Mesendoderm (in vitro differentiated cells): ENCODE measurements around the gene SERINC3.

Experiments used
- DNase-seq: peaks from one replicate; pipeline ENCODE4 v3.0.0; 2013
- H2AK5ac ChIP-seq: 2 replicates; pipeline ENCODE4 v1.6.1; 2013; ENCODE audit warnings: low read length, inconsistent platforms
- H2BK120ac ChIP-seq: 2 replicates; pipeline ENCODE4 v1.6.1; 2013; ENCODE audit warnings: low read depth, mild to moderate bottlenecking, low read length, moderate library complexity, mixed read lengths
- H2BK15ac ChIP-seq: replicated peaks from 2 replicates; pipeline ENCODE4 v1.6.1; 2013; ENCODE audit warnings: low read depth, mild to moderate bottlenecking, moderate library complexity
- H2BK5ac ChIP-seq: 2 replicates; pipeline ENCODE4 v1.6.1; 2013; ENCODE audit warnings: low read length, inconsistent platforms
- H3K18ac ChIP-seq: 2 replicates; pipeline ENCODE4 v1.6.1; 2013; ENCODE audit warnings: mild to moderate bottlenecking, low read length, mixed read lengths
- H3K23ac ChIP-seq: one replicate; pipeline ENCODE4 v1.6.1; 2013; ENCODE audit warnings: low read length
- H3K27ac ChIP-seq: 2 replicates; pipeline ENCODE4 v1.5.1; 2013; ENCODE audit warnings: low read depth, mild to moderate bottlenecking, inconsistent platforms, low read length, moderate library complexity
- H3K27me3 ChIP-seq: 2 replicates; pipeline ENCODE4 v1.6.1; 2013; ENCODE audit warnings: low read length, control low read depth, mild to moderate bottlenecking, inconsistent platforms; ENCODE audit not compliant: insufficient read depth, poor library complexity
- H3K36me3 ChIP-seq: 2 replicates; pipeline ENCODE4 v1.6.1; 2013; ENCODE audit warnings: low read length, inconsistent platforms; ENCODE audit not compliant: control insufficient read depth, insufficient read depth
- H3K4ac ChIP-seq: one replicate; pipeline ENCODE4 v1.6.1; 2013; ENCODE audit warnings: low read depth, mild to moderate bottlenecking, low read length, moderate library complexity
- H3K4me1 ChIP-seq: 2 replicates; pipeline ENCODE4 v1.6.1; 2013; ENCODE audit warnings: low read depth, low read length, inconsistent platforms; ENCODE audit not compliant: control insufficient read depth
- H3K4me2 ChIP-seq: 2 replicates; pipeline ENCODE4 v1.6.1; 2013; ENCODE audit warnings: low read length
- H3K4me3 ChIP-seq: 2 replicates; pipeline ENCODE4 v1.5.1; 2013; ENCODE audit warnings: mild to moderate bottlenecking, low read length
- H3K56ac ChIP-seq: one replicate; pipeline ENCODE4 v1.6.1; 2013; ENCODE audit warnings: low read length
- H3K79me1 ChIP-seq: 2 replicates; pipeline ENCODE4 v1.6.1; 2013; ENCODE audit warnings: low read length, inconsistent platforms
- H3K79me2 ChIP-seq: 2 replicates; pipeline ENCODE4 v1.6.1; 2013; ENCODE audit warnings: mild to moderate bottlenecking, low read length; ENCODE audit not compliant: control insufficient read depth, insufficient read depth
- H3K9ac ChIP-seq: 2 replicates; pipeline ENCODE4 v1.6.1; 2013; ENCODE audit warnings: low read length, inconsistent platforms
- H4K5ac ChIP-seq: one replicate; pipeline ENCODE4 v1.6.1; 2013; ENCODE audit warnings: low read length
- H4K8ac ChIP-seq: one replicate; pipeline ENCODE4 v1.6.1; 2013; ENCODE audit warnings: low read depth, mild to moderate bottlenecking, control low read depth, low read length, moderate library complexity
- WGBS: extraction: QIAGEN DNeasy Blood & Tissue Kit; methylation state at CpG from one replicate; pipeline ENCODE4 v1.1.7; 2013; ENCODE audit warnings: low lambda C conversion rate, missing lambda C conversion rate; ENCODE audit not compliant: insufficient coverage; ENCODE audit errors: extremely low coverage; 5-methylcytosine and 5-hydroxymethylcytosine counted together

Gene SERINC3

DNA sequence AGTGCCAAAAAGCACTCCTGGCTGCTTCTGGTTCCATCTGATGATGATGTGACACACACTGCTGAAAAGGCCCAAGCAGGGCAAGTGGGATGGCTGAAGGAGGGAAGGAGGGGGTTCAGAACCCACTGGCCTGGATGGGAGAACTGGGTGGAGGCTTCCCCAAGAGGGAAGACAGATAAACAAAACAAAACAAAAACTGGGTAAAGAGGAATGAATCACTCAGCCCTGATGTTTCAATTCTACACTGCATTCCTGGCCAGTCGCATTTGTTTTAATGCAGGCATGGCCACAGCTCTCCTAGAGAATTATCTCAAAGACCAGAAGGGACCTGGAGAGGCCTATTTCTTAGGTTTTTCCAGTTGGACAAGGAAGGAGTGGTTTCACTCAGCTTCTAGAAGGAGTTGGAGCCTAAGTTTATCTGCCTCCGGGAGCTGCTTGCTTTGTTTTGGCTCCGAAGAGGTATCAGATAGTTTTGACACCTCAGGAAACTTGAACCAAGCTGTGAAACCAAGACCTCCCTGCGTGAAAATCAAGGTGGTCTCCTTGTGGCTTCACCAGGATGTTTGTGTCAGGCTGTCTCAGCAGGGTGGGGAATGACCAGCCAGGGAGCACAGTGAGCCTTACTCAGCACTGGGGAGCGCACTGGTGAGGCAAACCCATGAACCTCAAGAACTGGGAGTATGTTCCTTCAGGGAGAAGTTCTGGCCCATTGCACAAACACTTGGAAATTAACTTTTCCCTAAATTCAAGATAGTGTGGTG lies 30.1 kb downstream of the SERINC3 start:
- H4K5ac ChIP-seq: no peak overlapping the region
- WGBS: no CpG with 5 or more reads among the region's 5 CpGs
- H2BK120ac ChIP-seq: no peak overlapping the region
- no peak overlapping the region for H2BK15ac ChIP-seq
- H3K9ac ChIP-seq: peak overlapping the region; percentile 14
- no peaks in the 10 kb centered on the region for H3K79me2 ChIP-seq
- no peaks in the 10 kb centered on the region for H3K79me1 ChIP-seq
- H3K27ac ChIP-seq: no peak overlapping the region
- peak; percentile 76 for DNase-seq
- H3K36me3 ChIP-seq: peaks cover 18% of the 10 kb centered on the region
- no peak overlapping the region for H2BK5ac ChIP-seq
- no peak overlapping the region for H3K18ac ChIP-seq
- H3K56ac ChIP-seq: peak overlapping the region; percentile 58
- no peaks in the 10 kb centered on the region for H3K27me3 ChIP-seq
- no peak overlapping the region for H2AK5ac ChIP-seq
- H3K23ac ChIP-seq: no peak overlapping the region
- H3K4ac ChIP-seq: no peak overlapping the region
- no peak overlapping the region for H4K8ac ChIP-seq
- H3K4me2 ChIP-seq: no peak overlapping the region
- H3K4me1 ChIP-seq: peaks cover 4% of the 10 kb centered on the region
- H3K4me3 ChIP-seq: no peak overlapping the region

DNA sequence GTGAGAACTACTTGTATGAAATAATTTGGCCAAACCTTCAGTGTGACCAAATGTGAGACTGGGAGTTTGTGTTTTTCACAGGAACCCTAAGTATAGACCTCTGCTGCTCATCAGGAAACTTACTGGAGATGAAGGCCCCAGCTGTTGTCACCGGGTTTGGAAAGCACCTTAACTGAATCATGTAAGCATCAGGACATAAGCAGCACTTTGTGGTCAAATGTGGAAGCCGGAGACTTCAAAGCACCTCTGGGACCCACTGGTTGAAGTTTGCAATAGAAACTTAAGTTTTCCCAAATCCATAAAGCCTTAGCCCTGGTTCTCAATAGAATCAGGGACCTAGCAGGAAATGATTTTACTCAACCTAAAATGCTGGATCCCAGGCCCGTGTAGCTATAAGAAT lies 31.9 kb downstream of the SERINC3 start:
- no peaks in the 10 kb centered on the region for H3K79me1 ChIP-seq
- no peak for DNase-seq
- no peak overlapping the region for H3K23ac ChIP-seq
- peaks cover 15% of the 10 kb centered on the region for H3K36me3 ChIP-seq
- no peak overlapping the region for H3K27ac ChIP-seq
- H2AK5ac ChIP-seq: no peak overlapping the region
- H3K4me3 ChIP-seq: no peak overlapping the region
- no peak overlapping the region for H3K4me2 ChIP-seq
- H3K4ac ChIP-seq: no peak overlapping the region
- no peaks in the 10 kb centered on the region for H3K27me3 ChIP-seq
- H2BK120ac ChIP-seq: no peak overlapping the region
- H3K9ac ChIP-seq: no peak overlapping the region
- H2BK5ac ChIP-seq: no peak overlapping the region
- peaks cover 4% of the 10 kb centered on the region for H3K4me1 ChIP-seq
- no peak overlapping the region for H3K56ac ChIP-seq
- WGBS: no CpG with 5 or more reads among the region's 3 CpGs
- H4K8ac ChIP-seq: no peak overlapping the region
- no peak overlapping the region for H2BK15ac ChIP-seq
- no peak overlapping the region for H3K18ac ChIP-seq
- H4K5ac ChIP-seq: no peak overlapping the region
- no peaks in the 10 kb centered on the region for H3K79me2 ChIP-seq

DNA sequence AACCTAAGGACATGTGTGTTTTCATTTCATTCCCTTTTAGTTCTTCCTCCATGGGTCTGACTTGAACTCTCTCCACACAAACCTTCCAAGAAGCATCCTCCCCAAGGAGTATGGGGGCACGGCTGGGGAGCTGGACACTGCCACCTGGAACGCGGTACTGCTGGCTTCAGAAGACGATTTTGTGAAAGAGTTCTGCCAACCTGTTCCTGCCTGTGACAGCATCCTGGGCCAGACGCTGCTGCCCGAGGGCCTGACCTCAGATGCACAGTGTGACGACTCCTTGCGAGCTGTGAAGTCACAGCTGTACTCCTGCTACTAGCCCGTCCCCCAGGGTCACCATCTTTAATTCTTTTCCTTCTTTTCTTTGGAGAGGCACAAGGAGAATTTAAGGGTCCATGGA lies 32.6 kb downstream of the SERINC3 start:
- no peaks in the 10 kb centered on the region for H3K79me1 ChIP-seq
- H3K56ac ChIP-seq: no peak overlapping the region
- H3K27me3 ChIP-seq: no peaks in the 10 kb centered on the region
- no peak overlapping the region for H3K4me2 ChIP-seq
- no peak overlapping the region for H4K8ac ChIP-seq
- H4K5ac ChIP-seq: no peak overlapping the region
- peaks cover 4% of the 10 kb centered on the region for H3K4me1 ChIP-seq
- no peak overlapping the region for H2BK15ac ChIP-seq
- peaks cover 13% of the 10 kb centered on the region for H3K36me3 ChIP-seq
- no peak overlapping the region for H2BK120ac ChIP-seq
- no peak overlapping the region for H3K4ac ChIP-seq
- H3K23ac ChIP-seq: no peak overlapping the region
- H2AK5ac ChIP-seq: no peak overlapping the region
- no peak overlapping the region for H3K4me3 ChIP-seq
- DNase-seq: no peak
- H3K9ac ChIP-seq: no peak overlapping the region
- H2BK5ac ChIP-seq: no peak overlapping the region
- no peak overlapping the region for H3K27ac ChIP-seq
- no peaks in the 10 kb centered on the region for H3K79me2 ChIP-seq
- H3K18ac ChIP-seq: no peak overlapping the region
- no CpG with 5 or more reads among the region's 9 CpGs for whole genome bisulfite sequencing

DNA sequence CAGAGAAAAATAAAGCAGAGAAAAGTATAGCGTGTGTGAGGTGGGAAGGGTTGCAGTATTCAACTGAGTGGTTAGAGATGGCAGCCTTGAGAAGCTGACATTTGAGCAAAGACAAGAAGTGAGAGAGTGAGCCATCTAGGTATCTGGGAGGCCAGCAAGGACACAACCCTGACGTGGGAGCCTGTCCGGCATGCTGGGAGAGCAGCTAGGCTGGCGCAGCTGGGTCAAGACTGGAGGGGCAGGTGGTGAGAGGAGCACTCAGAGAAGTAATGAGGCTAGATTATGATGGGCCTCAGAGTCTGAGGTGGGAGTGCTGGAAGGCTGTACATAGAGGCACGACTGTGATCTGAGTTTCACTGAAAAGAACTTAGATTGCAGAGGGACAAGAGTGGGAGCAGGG lies 33.3 kb downstream of the SERINC3 start:
- no peak overlapping the region for H2AK5ac ChIP-seq
- no peak overlapping the region for H3K56ac ChIP-seq
- no peak overlapping the region for H2BK15ac ChIP-seq
- no peak overlapping the region for H3K27ac ChIP-seq
- H3K23ac ChIP-seq: no peak overlapping the region
- no peak overlapping the region for H3K4ac ChIP-seq
- no peak overlapping the region for H4K8ac ChIP-seq
- no CpG with 5 or more reads among the region's 5 CpGs for WGBS
- H3K4me2 ChIP-seq: no peak overlapping the region
- DNase-seq: no peak
- H3K18ac ChIP-seq: no peak overlapping the region
- peaks cover 4% of the 10 kb centered on the region for H3K4me1 ChIP-seq
- H2BK120ac ChIP-seq: no peak overlapping the region
- no peak overlapping the region for H3K9ac ChIP-seq
- no peaks in the 10 kb centered on the region for H3K79me2 ChIP-seq
- no peaks in the 10 kb centered on the region for H3K27me3 ChIP-seq
- no peak overlapping the region for H3K4me3 ChIP-seq
- H3K36me3 ChIP-seq: peaks cover 13% of the 10 kb centered on the region
- H2BK5ac ChIP-seq: no peak overlapping the region
- H4K5ac ChIP-seq: no peak overlapping the region
- no peaks in the 10 kb centered on the region for H3K79me1 ChIP-seq

DNA sequence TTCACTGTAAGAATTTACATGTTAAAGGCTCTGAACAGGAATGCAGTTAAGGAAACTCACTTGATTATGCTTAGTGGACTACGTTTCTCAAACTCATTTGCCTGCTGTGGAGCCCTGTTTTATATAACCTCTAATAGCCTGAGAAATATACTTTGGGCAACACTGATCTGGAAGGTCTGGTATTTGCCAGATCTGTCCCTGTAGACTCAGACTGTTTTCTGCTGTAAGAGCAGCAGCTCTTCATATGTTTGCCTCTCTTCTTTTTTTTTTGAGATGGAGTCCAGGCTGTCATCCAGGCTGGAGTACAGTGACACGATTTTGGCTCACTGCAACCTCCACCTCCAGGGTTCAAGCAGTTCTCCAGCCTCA lies 36.1 kb downstream of the SERINC3 start:
- Histone ChIP-seq H3K27me3 (no peaks in the 10 kb centered on the region), H3K79me1 (no peaks in the 10 kb centered on the region), H2BK120ac (no peak overlapping the region), H3K4me2 (no peak overlapping the region), H3K4me1 (no peaks in the 10 kb centered on the region), H3K4me3 (no peak overlapping the region), H3K36me3 (peaks cover 14% of the 10 kb centered on the region), H3K27ac (no peak overlapping the region), H2BK15ac (no peak overlapping the region), H4K5ac (no peak overlapping the region), H3K4ac (no peak overlapping the region), H3K79me2 (no peaks in the 10 kb centered on the region), H4K8ac (no peak overlapping the region), H3K23ac (no peak overlapping the region), H2BK5ac (no peak overlapping the region), H2AK5ac (no peak overlapping the region), H3K18ac (no peak overlapping the region), H3K56ac (no peak overlapping the region), H3K9ac (no peak overlapping the region)
- no CpG with 5 or more reads among the region's 2 CpGs for WGBS
- DNase-seq: no peak
